Right cardiac atrium (tissue), 5 donors: ENCODE results near the gene NKIRAS1. TPM values are rescaled to one million over a fixed set of nuclear protein-coding genes. Genes with fewer than 3 reads are reported as not detected.

Source experiments
- ATAC-seq, 2 donors: fragments of 200-7000 bp; cut with Tn5 transposase; one replicate each; pipeline versions ENCODE4 v1.8.0 to v1.9.1; 2020; ENCODE audit warnings: moderate library complexity in 2 of 2, mild to moderate bottlenecking in 1 of 2
- DNase-seq, 3 donors: peaks; one replicate each; pipeline ENCODE4 v3.0.0-alpha.2; 2020
- H3K27ac ChIP-seq: one replicate; pipeline ENCODE4 v1.5.1; 2013; ENCODE audit warnings: mild to moderate bottlenecking, low read length, control low read depth, moderate library complexity
- H3K27me3 ChIP-seq: one replicate; pipeline ENCODE4 v1.6.1; 2013; ENCODE audit not compliant: control insufficient read depth, insufficient read depth
- H3K4me1 ChIP-seq: one replicate; pipeline ENCODE4 v1.6.1; 2013; ENCODE audit warnings: low read length; ENCODE audit not compliant: control insufficient read depth, insufficient read depth
- H3K4me3 ChIP-seq: one replicate; pipeline ENCODE4 v1.5.1; 2013; ENCODE audit warnings: low read length, control low read depth
- H3K9me3 ChIP-seq: one replicate; pipeline ENCODE4 v1.6.1; 2013; ENCODE audit warnings: low read length; ENCODE audit not compliant: control insufficient read depth
- WGBS: extraction: QIAGEN DNeasy Blood & Tissue Kit; methylation state at CpG from one replicate; pipeline ENCODE4 v1.1.7; 2013; 5-methylcytosine and 5-hydroxymethylcytosine counted together
- intact Hi-C, 4 donors: fragments of 100-400 bp; cut with DNase I; formaldehyde crosslinking; loops; one replicate each; pipeline versions ENCODE4 v1.11.0 to v1.14.0; 2022 to 2023
- long read RNA-seq, 4 donors: library from polyadenylated mRNA; unstranded; transcript quantifications; one replicate each; pipeline ENCODE4 v2.0.0, GENCODE V29; 2020 to 2021
- polyA plus RNA-seq: library from polyadenylated mRNA; stranded (reverse); fragments of 200-250 nt; gene quantifications from one replicate; pipeline ENCODE4 v1.2.3, GENCODE V29; 2013
- total RNA-seq, 4 donors: library from RNA; stranded (reverse); fragmentation: NEBNext Ultra II Directional; extraction: Animal tissue kit (Norgen Biotek cat#: 25700); gene quantifications; one replicate each; pipeline ENCODE4 v1.2.1, GENCODE V29; 2021
- donor health status: healthy with polysubstance abuse.
- donor health status: DM: no; HTN: yes; CAD: no.
- donor health status: DM: no; HTN: no; CAD: no.
- donor health status: DM: no; HTN: yes; CAD: no; lungs with severe emphysema.
- donor health status: DM: yes; HTN: yes; CAD: no.

NKIRAS1 gene
- total RNA-seq = 10 to 100 TPM; 17.2 to 19.1 (median 17.6) TPM
- polyA plus RNA-seq = 15.1 TPM
- long read RNA-seq, donor 1, transcript NKIRAS1-206 (5 exons, 2,014 nt) = major isoform, 33 of 48 reads
- long read RNA-seq, donor 1, partial matches to known transcripts = 0 of 48 reads
- long read RNA-seq, donor 1, other reads (novel, unspliced or antisense) = 14 of 48 reads
- long read RNA-seq, donor 2, transcript NKIRAS1-206 (5 exons, 2,014 nt) = major isoform, 9 of 16 reads
- long read RNA-seq, donor 2, partial matches to known transcripts = 0 of 16 reads
- long read RNA-seq, donor 2, other reads (novel, unspliced or antisense) = 5 of 16 reads
- long read RNA-seq, donor 3, transcript NKIRAS1-206 (5 exons, 2,014 nt) = major isoform, 84 of 114 reads
- long read RNA-seq, donor 3, partial matches to known transcripts = 2 of 114 reads
- long read RNA-seq, donor 3, other reads (novel, unspliced or antisense) = 22 of 114 reads
- long read RNA-seq, donor 4, transcript NKIRAS1-206 (5 exons, 2,014 nt) = major isoform, 10 of 20 reads
- long read RNA-seq, donor 4, partial matches to known transcripts = 0 of 20 reads
- long read RNA-seq, donor 4, other reads (novel, unspliced or antisense) = 10 of 20 reads

- under 1% methylated on average over 64 of the region's 64 CpGs for whole genome bisulfite sequencing
- intact Hi-C loops = no loop called here
- H3K4me1 ChIP-seq = no peaks in the 10 kb centered on the region
Measured at GRCh38 chr3:23916886-23917678, at the start of gene NKIRAS1, which contains the start of gene RPL15. Gene NKIRAS1, minus strand, starts transcription at chr3:23916990. Its CDS starts 6,086 bp downstream, at chr3:23910904. Gene RPL15, plus strand, starts transcription at chr3:23917132. Its CDS starts 728 bp downstream, at chr3:23917860.

GRCh38 chr3:23966328-23966727, 49.5 kb upstream of the NKIRAS1 start:
- no peak for ATAC-seq

More at GRCh38 chr3:23916886-23917678, at the start of gene NKIRAS1, which contains the start of gene RPL15:
- Histone ChIP-seq H3K27me3 (no peaks in the 10 kb centered on the region), H3K27ac (peak within 1 kb of the TSS; percentile 88), H3K4me3 (peak within 1 kb of the TSS; percentile 72), H3K9me3 (no peaks in the 10 kb centered on the region)
- DNase-seq (peak; percentile 98 to 99 (median 98)), ATAC-seq (peak; percentile 98 to 99)

GRCh38 chr3:23964537-23965235, 47.9 kb upstream of the NKIRAS1 start:
- no peaks in the 10 kb centered on the region for H3K4me1 ChIP-seq
- H3K27me3 ChIP-seq = no peaks in the 10 kb centered on the region
- no peak overlapping the region for H3K4me3 ChIP-seq
- H3K27ac ChIP-seq = no peak overlapping the region
- DNase-seq (no peak), ATAC-seq (no peak)
- intact Hi-C loops = no loop called here
- H3K9me3 ChIP-seq = no peaks in the 10 kb centered on the region
- WGBS = 93% methylated on average over 3 of the region's 3 CpGs

More at GRCh38 chr3:23966328-23966727, 49.5 kb upstream of the NKIRAS1 start:
- H3K4me1 ChIP-seq = no peaks in the 10 kb centered on the region
- DNase-seq = no peak
- H3K27me3 ChIP-seq = no peaks in the 10 kb centered on the region
- WGBS = 64% methylated on average over 1 of the region's 1 CpG
- H3K27ac ChIP-seq = no peak overlapping the region
- H3K9me3 ChIP-seq = no peaks in the 10 kb centered on the region
- intact Hi-C loops = no loop called here
- H3K4me3 ChIP-seq = no peak overlapping the region

- no peak overlapping the region for H3K27ac ChIP-seq
- intact Hi-C loops = no loop called here
- DNase-seq (no peak), ATAC-seq (no peak)
- 94% methylated on average over 5 of the region's 5 CpGs for WGBS
- no peaks in the 10 kb centered on the region for H3K27me3 ChIP-seq
- no peaks in the 10 kb centered on the region for H3K4me1 ChIP-seq
- no peak overlapping the region for H3K4me3 ChIP-seq
- H3K9me3 ChIP-seq = no peaks in the 10 kb centered on the region
Measured at GRCh38 chr3:23961913-23962312, 45.1 kb upstream of the NKIRAS1 start.

GRCh38 chr3:23961066-23961465, 44.3 kb upstream of the NKIRAS1 start:
- 100% methylated on average over 1 of the region's 1 CpG for WGBS
- no peaks in the 10 kb centered on the region for H3K4me1 ChIP-seq
- H3K27ac ChIP-seq = no peak overlapping the region
- ATAC-seq (no peak), DNase-seq (no peak)
- no peak overlapping the region for H3K4me3 ChIP-seq
- intact Hi-C loops = no loop called here
- H3K9me3 ChIP-seq = no peaks in the 10 kb centered on the region
- no peaks in the 10 kb centered on the region for H3K27me3 ChIP-seq

- Histone ChIP-seq H3K4me3 (no peak overlapping the region), H3K27me3 (no peaks in the 10 kb centered on the region), H3K27ac (no peak overlapping the region), H3K4me1 (no peaks in the 10 kb centered on the region), H3K9me3 (no peaks in the 10 kb centered on the region)
- ATAC-seq = no peak
- 58% methylated on average over 1 of the region's 1 CpG for WGBS
- DNase-seq = no peak
- intact Hi-C loops = no loop called here
Measured at GRCh38 chr3:23960649-23961048, 43.9 kb upstream of the NKIRAS1 start.

- intact Hi-C loops = no loop called here
- no peak for DNase-seq
- no peak overlapping the region for H3K27ac ChIP-seq
- H3K4me3 ChIP-seq = no peak overlapping the region
- no peaks in the 10 kb centered on the region for H3K27me3 ChIP-seq
- WGBS = 74% methylated on average over 7 of the region's 7 CpGs
- peak in 1 of 2 donors; percentile 19 for ATAC-seq
- no peaks in the 10 kb centered on the region for H3K9me3 ChIP-seq
- no peaks in the 10 kb centered on the region for H3K4me1 ChIP-seq
Measured at GRCh38 chr3:23959135-23959900, 42.5 kb upstream of the NKIRAS1 start.

- no peak overlapping the region for H3K4me3 ChIP-seq
- intact Hi-C loops = no loop called here
- no peaks in the 10 kb centered on the region for H3K9me3 ChIP-seq
- DNase-seq (no peak), ATAC-seq (no peak)
- H3K27me3 ChIP-seq = no peaks in the 10 kb centered on the region
- no peak overlapping the region for H3K27ac ChIP-seq
- 69% methylated on average over 3 of the region's 3 CpGs for WGBS
- H3K4me1 ChIP-seq = peaks cover 9% of the 10 kb centered on the region
Measured at GRCh38 chr3:23956701-23957100, 39.9 kb upstream of the NKIRAS1 start.

- H3K27me3 ChIP-seq = no peaks in the 10 kb centered on the region
- H3K27ac ChIP-seq = no peak overlapping the region
- no peak overlapping the region for H3K4me3 ChIP-seq
- intact Hi-C loops = no loop called here
- peaks cover 11% of the 10 kb centered on the region for H3K4me1 ChIP-seq
- H3K9me3 ChIP-seq = no peaks in the 10 kb centered on the region
- 58% methylated on average over 5 of the region's 5 CpGs for WGBS
- no peak for DNase-seq
- ATAC-seq = peak in 1 of 2 donors; percentile 19
Measured at GRCh38 chr3:23954144-23954543, 37.4 kb upstream of the NKIRAS1 start.

- no peaks in the 10 kb centered on the region for H3K9me3 ChIP-seq
- H3K4me3 ChIP-seq = no peak overlapping the region
- no peak for ATAC-seq
- H3K4me1 ChIP-seq = peaks cover 11% of the 10 kb centered on the region
- no peak for DNase-seq
- 22% methylated on average over 1 of the region's 1 CpG for WGBS
- intact Hi-C loops = no loop called here
- H3K27me3 ChIP-seq = no peaks in the 10 kb centered on the region
- H3K27ac ChIP-seq = no peak overlapping the region
Measured at GRCh38 chr3:23953523-23953922, 36.7 kb upstream of the NKIRAS1 start.
